ENCODE measurements around the gene TSR1.
A peak's percentile ranks its signal among the peaks of the same experiment; 100 is the strongest.

TSR1 gene

GRCh38 chr17:2368359-2368758 lies 32.1 kb upstream of the TSR1 start:
- no peak for DNase-seq

- no peak for DNase-seq
Observed at GRCh38 chr17:2366747-2367494, 30.7 kb upstream of the TSR1 start.

GRCh38 chr17:2365132-2365531 lies 28.9 kb upstream of the TSR1 start:
- no peak for DNase-seq

GRCh38 chr17:2364763-2365116 lies 28.5 kb upstream of the TSR1 start:
- no peak for DNase-seq

GRCh38 chr17:2363851-2364762 lies 27.9 kb upstream of the TSR1 start:
- peak; percentile 19 for DNase-seq

- DNase-seq, result no peak
Observed at GRCh38 chr17:2363318-2363717, 27.1 kb upstream of the TSR1 start.

GRCh38 chr17:2362881-2363280 lies 26.6 kb upstream of the TSR1 start:
- no peak for DNase-seq

- no peak for DNase-seq
Observed at GRCh38 chr17:2362416-2362815, 26.2 kb upstream of the TSR1 start.

GRCh38 chr17:2362016-2362415 lies 25.8 kb upstream of the TSR1 start:
- DNase-seq, result no peak

- no peak for DNase-seq
Observed at GRCh38 chr17:2361010-2361760, 24.9 kb upstream of the TSR1 start.

- DNase-seq, result no peak
Observed at GRCh38 chr17:2357931-2358434, 21.7 kb upstream of the TSR1 start.

GRCh38 chr17:2357237-2357636 lies 21.0 kb upstream of the TSR1 start:
- DNase-seq, result no peak

- no peak for DNase-seq
Observed at GRCh38 chr17:2354311-2354710, 18.1 kb upstream of the TSR1 start.

- no peak for DNase-seq
Observed at GRCh38 chr17:2351269-2351668, 15.0 kb upstream of the TSR1 start.

GRCh38 chr17:2347805-2348685 lies 11.8 kb upstream of the TSR1 start:
- peak; percentile 59 for DNase-seq

- DNase-seq, result no peak
Observed at GRCh38 chr17:2346475-2346874, 10.2 kb upstream of the TSR1 start.

- no peak for DNase-seq
Observed at GRCh38 chr17:2344528-2344927, 8.3 kb upstream of the TSR1 start.

GRCh38 chr17:2343421-2343820 lies 7.2 kb upstream of the TSR1 start:
- no peak for DNase-seq

GRCh38 chr17:2338315-2338657 lies 2.0 kb upstream of the TSR1 start:
- DNase-seq, result no peak

- no peak for DNase-seq
Observed at GRCh38 chr17:2337544-2338314, 1.5 kb upstream of the TSR1 start.

- peak; percentile 63 for DNase-seq
Observed at GRCh38 chr17:2336852-2337543, 741 bp upstream of the TSR1 start, which contains the start of gene SGSM2. SGSM2 (plus strand) TSS chr17:2337501; CDS start chr17:2337689, 188 bp downstream.

All from NCI-H1092 treated with DMSO at 0.1 percent for 48 hours (cell line).